ENCODE results near the gene MOCOS.

The MOCOS gene

GRCh38 chr18:36264283-36264682 is 77.0 kb downstream of the MOCOS start:
- Histone ChIP-seq H3K27me3 (ENCODE audit: control insufficient read depth in 2 of 2, insufficient read depth in 2 of 2, low read length in 2 of 2) (no peaks in the 10 kb centered on the region), H3K27ac (ENCODE audit: low read depth in 2 of 2, low read length in 2 of 2) (no peak overlapping the region), H3K4me1 (ENCODE audit: control insufficient read depth in 2 of 2, insufficient read depth in 2 of 2, low read length in 2 of 2) (no peaks in the 10 kb centered on the region), H3K4me3 (ENCODE audit: low read length in 2 of 2) (no peak overlapping the region), H3K9me3 (ENCODE audit: control insufficient read depth in 2 of 2, low read length in 2 of 2) (no peaks in the 10 kb centered on the region), H3K9ac (ENCODE audit: low read depth in 1 of 2, low read length in 2 of 2) (no peak overlapping the region), H3K36me3 (ENCODE audit: control insufficient read depth in 2 of 2, insufficient read depth in 2 of 2, low read length in 2 of 2) (no peaks in the 10 kb centered on the region)

GRCh38 chr18:36265015-36265414 is 77.7 kb downstream of the MOCOS start:
- no peaks in the 10 kb centered on the region for H3K4me1 ChIP-seq (ENCODE audit: control insufficient read depth in 2 of 2, insufficient read depth in 2 of 2, low read length in 2 of 2)
- no peak overlapping the region for H3K9ac ChIP-seq (ENCODE audit: low read depth in 1 of 2, low read length in 2 of 2)
- no peak overlapping the region for H3K27ac ChIP-seq (ENCODE audit: low read depth in 2 of 2, low read length in 2 of 2)
- no peak overlapping the region for H3K4me3 ChIP-seq (ENCODE audit: low read length in 2 of 2)
- H3K27me3 ChIP-seq (ENCODE audit: control insufficient read depth in 2 of 2, insufficient read depth in 2 of 2, low read length in 2 of 2): no peaks in the 10 kb centered on the region
- no peaks in the 10 kb centered on the region for H3K9me3 ChIP-seq (ENCODE audit: control insufficient read depth in 2 of 2, low read length in 2 of 2)
- no peaks in the 10 kb centered on the region for H3K36me3 ChIP-seq (ENCODE audit: control insufficient read depth in 2 of 2, insufficient read depth in 2 of 2, low read length in 2 of 2)

- no peaks in the 10 kb centered on the region for H3K36me3 ChIP-seq (ENCODE audit: control insufficient read depth in 2 of 2, insufficient read depth in 2 of 2, low read length in 2 of 2)
- H3K9ac ChIP-seq (ENCODE audit: low read depth in 1 of 2, low read length in 2 of 2): no peak overlapping the region
- H3K4me1 ChIP-seq (ENCODE audit: control insufficient read depth in 2 of 2, insufficient read depth in 2 of 2, low read length in 2 of 2): no peaks in the 10 kb centered on the region
- no peak overlapping the region for H3K4me3 ChIP-seq (ENCODE audit: low read length in 2 of 2)
- no peak overlapping the region for H3K27ac ChIP-seq (ENCODE audit: low read depth in 2 of 2, low read length in 2 of 2)
- H3K27me3 ChIP-seq (ENCODE audit: control insufficient read depth in 2 of 2, insufficient read depth in 2 of 2, low read length in 2 of 2): no peaks in the 10 kb centered on the region
- no peaks in the 10 kb centered on the region for H3K9me3 ChIP-seq (ENCODE audit: control insufficient read depth in 2 of 2, low read length in 2 of 2)
Measured at GRCh38 chr18:36269157-36269556, 81.9 kb downstream of the MOCOS start.

GRCh38 chr18:36271153-36271552 is 83.9 kb downstream of the MOCOS start:
- H3K27ac ChIP-seq (ENCODE audit: low read depth in 2 of 2, low read length in 2 of 2): no peak overlapping the region

GRCh38 chr18:36273347-36273746 is 86.0 kb downstream of the MOCOS start:
- H3K27ac ChIP-seq (ENCODE audit: low read depth in 2 of 2, low read length in 2 of 2): no peak overlapping the region

More at GRCh38 chr18:36271153-36271552, 83.9 kb downstream of the MOCOS start:
- Histone ChIP-seq H3K4me1 (ENCODE audit: control insufficient read depth in 2 of 2, insufficient read depth in 2 of 2, low read length in 2 of 2) (no peaks in the 10 kb centered on the region), H3K27me3 (ENCODE audit: control insufficient read depth in 2 of 2, insufficient read depth in 2 of 2, low read length in 2 of 2) (no peaks in the 10 kb centered on the region), H3K36me3 (ENCODE audit: control insufficient read depth in 2 of 2, insufficient read depth in 2 of 2, low read length in 2 of 2) (no peaks in the 10 kb centered on the region), H3K9me3 (ENCODE audit: control insufficient read depth in 2 of 2, low read length in 2 of 2) (no peaks in the 10 kb centered on the region), H3K4me3 (ENCODE audit: low read length in 2 of 2) (no peak overlapping the region), H3K9ac (ENCODE audit: low read depth in 1 of 2, low read length in 2 of 2) (no peak overlapping the region)

GRCh38 chr18:36274083-36274715 is 86.9 kb downstream of the MOCOS start:
- no peaks in the 10 kb centered on the region for H3K4me1 ChIP-seq (ENCODE audit: control insufficient read depth in 2 of 2, insufficient read depth in 2 of 2, low read length in 2 of 2)
- H3K27ac ChIP-seq (ENCODE audit: low read depth in 2 of 2, low read length in 2 of 2): no peak overlapping the region
- no peaks in the 10 kb centered on the region for H3K27me3 ChIP-seq (ENCODE audit: control insufficient read depth in 2 of 2, insufficient read depth in 2 of 2, low read length in 2 of 2)
- no peaks in the 10 kb centered on the region for H3K36me3 ChIP-seq (ENCODE audit: control insufficient read depth in 2 of 2, insufficient read depth in 2 of 2, low read length in 2 of 2)
- H3K4me3 ChIP-seq (ENCODE audit: low read length in 2 of 2): no peak overlapping the region
- no peaks in the 10 kb centered on the region for H3K9me3 ChIP-seq (ENCODE audit: control insufficient read depth in 2 of 2, low read length in 2 of 2)
- H3K9ac ChIP-seq (ENCODE audit: low read depth in 1 of 2, low read length in 2 of 2): no peak overlapping the region

More at GRCh38 chr18:36273347-36273746, 86.0 kb downstream of the MOCOS start:
- Histone ChIP-seq H3K4me3 (ENCODE audit: low read length in 2 of 2) (no peak overlapping the region), H3K27me3 (ENCODE audit: control insufficient read depth in 2 of 2, insufficient read depth in 2 of 2, low read length in 2 of 2) (no peaks in the 10 kb centered on the region), H3K4me1 (ENCODE audit: control insufficient read depth in 2 of 2, insufficient read depth in 2 of 2, low read length in 2 of 2) (no peaks in the 10 kb centered on the region), H3K9me3 (ENCODE audit: control insufficient read depth in 2 of 2, low read length in 2 of 2) (no peaks in the 10 kb centered on the region), H3K9ac (ENCODE audit: low read depth in 1 of 2, low read length in 2 of 2) (no peak overlapping the region), H3K36me3 (ENCODE audit: control insufficient read depth in 2 of 2, insufficient read depth in 2 of 2, low read length in 2 of 2) (no peaks in the 10 kb centered on the region)

GRCh38 chr18:36275561-36275960 is 88.3 kb downstream of the MOCOS start:
- Histone ChIP-seq H3K27me3 (ENCODE audit: control insufficient read depth in 2 of 2, insufficient read depth in 2 of 2, low read length in 2 of 2) (no peaks in the 10 kb centered on the region), H3K36me3 (ENCODE audit: control insufficient read depth in 2 of 2, insufficient read depth in 2 of 2, low read length in 2 of 2) (no peaks in the 10 kb centered on the region), H3K27ac (ENCODE audit: low read depth in 2 of 2, low read length in 2 of 2) (no peak overlapping the region), H3K9me3 (ENCODE audit: control insufficient read depth in 2 of 2, low read length in 2 of 2) (no peaks in the 10 kb centered on the region), H3K4me3 (ENCODE audit: low read length in 2 of 2) (no peak overlapping the region), H3K9ac (ENCODE audit: low read depth in 1 of 2, low read length in 2 of 2) (no peak overlapping the region), H3K4me1 (ENCODE audit: control insufficient read depth in 2 of 2, insufficient read depth in 2 of 2, low read length in 2 of 2) (no peaks in the 10 kb centered on the region)

- no peaks in the 10 kb centered on the region for H3K4me1 ChIP-seq (ENCODE audit: control insufficient read depth in 2 of 2, insufficient read depth in 2 of 2, low read length in 2 of 2)
- no peaks in the 10 kb centered on the region for H3K36me3 ChIP-seq (ENCODE audit: control insufficient read depth in 2 of 2, insufficient read depth in 2 of 2, low read length in 2 of 2)
- no peak overlapping the region for H3K4me3 ChIP-seq (ENCODE audit: low read length in 2 of 2)
- no peak overlapping the region for H3K27ac ChIP-seq (ENCODE audit: low read depth in 2 of 2, low read length in 2 of 2)
- H3K27me3 ChIP-seq (ENCODE audit: control insufficient read depth in 2 of 2, insufficient read depth in 2 of 2, low read length in 2 of 2): peaks cover 0 to 2% of the 10 kb centered on the region in 2 donors
- no peaks in the 10 kb centered on the region for H3K9me3 ChIP-seq (ENCODE audit: control insufficient read depth in 2 of 2, low read length in 2 of 2)
- H3K9ac ChIP-seq (ENCODE audit: low read depth in 1 of 2, low read length in 2 of 2): no peak overlapping the region
Measured at GRCh38 chr18:36279001-36279400, 91.7 kb downstream of the MOCOS start.

GRCh38 chr18:36281936-36282335 is 94.6 kb downstream of the MOCOS start:
- Histone ChIP-seq H3K4me1 (ENCODE audit: control insufficient read depth in 2 of 2, insufficient read depth in 2 of 2, low read length in 2 of 2) (no peaks in the 10 kb centered on the region), H3K27me3 (ENCODE audit: control insufficient read depth in 2 of 2, insufficient read depth in 2 of 2, low read length in 2 of 2) (peaks cover 0 to 2% of the 10 kb centered on the region in 2 donors), H3K4me3 (ENCODE audit: low read length in 2 of 2) (no peak overlapping the region), H3K27ac (ENCODE audit: low read depth in 2 of 2, low read length in 2 of 2) (no peak overlapping the region), H3K9me3 (ENCODE audit: control insufficient read depth in 2 of 2, low read length in 2 of 2) (no peaks in the 10 kb centered on the region), H3K9ac (ENCODE audit: low read depth in 1 of 2, low read length in 2 of 2) (no peak overlapping the region), H3K36me3 (ENCODE audit: control insufficient read depth in 2 of 2, insufficient read depth in 2 of 2, low read length in 2 of 2) (no peaks in the 10 kb centered on the region)

- Histone ChIP-seq H3K9me3 (ENCODE audit: control insufficient read depth in 2 of 2, low read length in 2 of 2) (no peaks in the 10 kb centered on the region), H3K4me3 (ENCODE audit: low read length in 2 of 2) (no peak overlapping the region), H3K27ac (ENCODE audit: low read depth in 2 of 2, low read length in 2 of 2) (no peak overlapping the region), H3K36me3 (ENCODE audit: control insufficient read depth in 2 of 2, insufficient read depth in 2 of 2, low read length in 2 of 2) (no peaks in the 10 kb centered on the region), H3K9ac (ENCODE audit: low read depth in 1 of 2, low read length in 2 of 2) (no peak overlapping the region), H3K27me3 (ENCODE audit: control insufficient read depth in 2 of 2, insufficient read depth in 2 of 2, low read length in 2 of 2) (peaks cover 0 to 2% of the 10 kb centered on the region in 2 donors), H3K4me1 (ENCODE audit: control insufficient read depth in 2 of 2, insufficient read depth in 2 of 2, low read length in 2 of 2) (no peaks in the 10 kb centered on the region)
Measured at GRCh38 chr18:36283448-36283847, 96.2 kb downstream of the MOCOS start.
